Fibroblast of the aortic adventitia (primary cell): ENCODE results near the gene RSRC2. TPM values are rescaled to one million over a fixed set of nuclear protein-coding genes. Genes with fewer than 3 reads are reported as not detected.

Experiments
- DNase-seq: peaks from one replicate; pipeline ENCODE4 v3.0.0-alpha.2; 2010; ENCODE audit warnings: low read depth
- H3K4me3 ChIP-seq: 2 replicates; pipeline ENCODE4 v1.5.1; 2011; ENCODE audit warnings: low read depth, mild to moderate bottlenecking, control low read depth, low read length, moderate library complexity
- CTCF ChIP-seq: IDR thresholded peaks from 2 replicates; pipeline ENCODE4 v1.5.1; 2011; ENCODE audit warnings: mild to moderate bottlenecking, low read length, control low read depth, inconsistent platforms; ENCODE audit not compliant: insufficient read depth
- total RNA-seq: library from RNA; depleted of rRNA; stranded (reverse); fragments of >200 nt; gene quantifications from 2 replicates; pipeline ENCODE4 v1.2.3, GENCODE V29; 2012; ENCODE audit warnings: low replicate concordance

The RSRC2 gene
- total RNA-seq, 1 donor: 42.8 TPM

GRCh38 chr12:122558745-122559641, 32.3 kb upstream of the RSRC2 start:
- DNase-seq: no peak
- no peak for TF ChIP-seq CTCF
- H3K4me3 ChIP-seq: no peak overlapping the region

GRCh38 chr12:122547330-122547729, 20.6 kb upstream of the RSRC2 start:
- no peak for TF ChIP-seq CTCF
- no peak for DNase-seq
- H3K4me3 ChIP-seq: no peak overlapping the region

GRCh38 chr12:122545855-122546254, 19.1 kb upstream of the RSRC2 start:
- DNase-seq: no peak
- no peak for TF ChIP-seq CTCF
- H3K4me3 ChIP-seq: no peak overlapping the region

DNA sequence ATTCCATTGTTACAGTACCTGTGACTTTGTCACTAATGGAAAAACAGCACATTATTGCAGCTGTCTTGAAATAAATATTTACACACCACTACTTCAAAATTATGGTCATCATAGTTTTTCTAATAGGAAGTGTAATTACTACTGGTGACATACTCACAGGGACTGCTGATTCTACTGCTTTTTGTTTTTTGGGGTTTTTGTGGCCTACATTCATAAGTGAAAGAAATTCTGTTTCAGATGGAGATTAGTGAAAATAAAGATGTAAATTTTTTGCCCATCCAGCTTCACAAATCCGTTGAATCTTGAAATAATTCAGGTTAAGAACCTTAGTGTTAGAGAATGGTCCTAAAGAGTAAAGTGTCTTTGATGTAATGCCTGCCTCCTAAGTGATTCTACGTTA, 17.8 kb upstream of the RSRC2 start:
- H3K4me3 ChIP-seq: no peak overlapping the region
- TF ChIP-seq CTCF: no peak
- DNase-seq: no peak

DNA sequence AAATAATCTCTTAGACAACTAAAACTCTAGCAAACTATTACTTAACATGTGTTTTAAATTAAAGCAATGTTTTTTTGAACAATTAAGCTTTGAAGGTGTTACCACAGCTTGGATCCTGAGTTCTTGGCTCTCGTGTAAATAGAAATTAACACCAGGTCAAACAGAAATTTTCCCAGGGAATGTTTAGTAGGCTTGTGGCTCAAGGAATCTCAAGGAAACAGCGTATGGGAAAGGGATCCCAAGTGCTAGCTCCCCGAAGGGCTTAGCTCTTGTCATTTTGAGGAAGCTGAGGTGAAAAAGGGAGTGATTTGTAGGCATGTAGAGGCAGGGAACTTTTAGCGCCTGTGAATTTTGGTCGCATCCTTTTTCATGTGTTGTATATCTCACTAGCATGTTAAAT, 11.8 kb upstream of the RSRC2 start:
- no peak for DNase-seq
- no peak overlapping the region for H3K4me3 ChIP-seq

DNA sequence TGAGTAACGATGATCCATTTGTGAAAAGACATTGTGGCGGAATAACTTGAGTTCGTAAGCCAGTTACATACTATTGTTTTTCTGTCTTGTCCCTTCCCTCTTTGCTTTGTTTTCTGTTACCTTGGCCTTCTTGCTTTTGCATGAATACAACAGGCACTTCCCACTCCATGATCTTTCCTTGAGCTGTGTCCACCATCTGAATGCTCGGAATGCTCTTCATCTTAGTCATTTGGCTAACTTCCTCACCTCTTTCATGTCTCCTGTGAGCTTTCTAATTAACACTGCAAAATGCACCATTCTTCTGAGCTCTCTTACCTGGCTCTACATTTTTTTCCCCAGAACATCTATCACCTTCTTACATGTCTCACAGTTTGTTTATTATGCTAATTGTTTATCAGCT, 10.3 kb upstream of the RSRC2 start:
- no peak overlapping the region for H3K4me3 ChIP-seq
- TF ChIP-seq CTCF: no peak

More for the DNA sequence above, 11.8 kb upstream of the RSRC2 start:
- no peak for TF ChIP-seq CTCF

More for the DNA sequence above, 10.3 kb upstream of the RSRC2 start:
- DNase-seq: no peak
